Stimulated activated CD4-positive, alpha-beta T cell treated with anti-CD3 and anti-CD28 coated beads, Interleukin-12 subunit alpha, Interleukin-12 subunit beta, amount 100 ng/mL, for 48 hours (primary cell): Measurements from ENCODE around the gene CLEC16A.

ENCODE experiments used
- DNase-seq, 3 donors: peaks; one replicate each; pipeline ENCODE4 v3.0.0-alpha.2; 2020; ENCODE audit warnings: low read depth in 2 of 3, low spot score in 1 of 3

Gene CLEC16A

DNA sequence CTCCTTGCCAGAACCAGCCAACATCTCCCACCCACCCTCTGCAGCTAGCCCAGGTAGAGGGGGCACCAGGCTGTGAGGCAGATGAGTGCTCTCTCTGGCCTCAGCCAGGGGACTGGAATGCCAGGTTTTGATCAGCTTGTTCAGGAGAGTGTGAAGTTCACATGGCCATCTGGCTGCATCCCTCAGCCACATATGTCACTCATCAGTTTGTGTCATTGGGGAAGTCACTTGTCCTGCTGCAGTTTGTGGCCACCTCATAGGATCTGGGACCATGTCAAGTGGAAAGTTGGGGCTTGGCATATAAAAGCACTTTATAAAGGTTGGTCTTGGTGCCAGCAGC, 164.1 kb downstream of the CLEC16A start:
- DNase-seq = no peak

GRCh38 chr16:11109566-11109965, 165.2 kb downstream of the CLEC16A start:
- DNase-seq = no peak

GRCh38 chr16:11111150-11111549, 166.8 kb downstream of the CLEC16A start:
- no peak for DNase-seq

DNA sequence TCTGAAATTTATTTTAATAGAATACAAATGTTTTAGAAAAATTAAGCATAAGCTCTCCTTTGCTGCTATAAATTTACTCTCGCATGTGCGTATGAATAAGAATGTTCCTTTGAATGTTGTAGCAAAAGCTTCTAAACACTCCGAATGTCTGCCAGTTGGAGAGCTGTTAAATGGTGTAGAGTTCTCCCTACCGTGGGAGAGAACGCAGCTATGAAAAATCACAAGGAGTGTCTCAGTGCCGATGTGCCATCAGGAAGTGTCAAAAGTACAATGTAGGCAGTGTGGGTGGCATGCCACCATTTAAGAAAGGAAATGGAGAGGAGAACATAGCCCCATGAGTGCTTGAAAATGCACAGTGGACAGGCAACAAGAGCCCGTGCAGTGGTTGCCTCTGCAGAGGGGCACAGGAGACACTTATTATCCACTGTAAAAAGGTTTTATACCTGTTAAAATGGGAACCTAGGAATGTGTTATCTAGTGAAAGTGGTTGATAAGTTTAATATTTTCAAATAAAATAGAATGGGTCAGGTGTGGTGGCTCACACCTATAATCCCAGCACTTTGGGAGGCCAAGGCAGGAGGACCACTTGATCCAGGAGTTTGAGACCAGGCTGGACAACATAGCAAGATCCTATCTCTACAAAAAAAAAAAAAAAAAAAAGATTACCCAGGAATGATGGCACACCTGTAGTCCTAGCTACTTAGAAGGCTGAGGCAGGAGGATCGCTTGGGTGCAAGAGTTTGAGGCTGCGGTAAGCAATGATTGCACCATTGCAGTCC, 167.7 kb downstream of the CLEC16A start:
- no peak for DNase-seq

DNA sequence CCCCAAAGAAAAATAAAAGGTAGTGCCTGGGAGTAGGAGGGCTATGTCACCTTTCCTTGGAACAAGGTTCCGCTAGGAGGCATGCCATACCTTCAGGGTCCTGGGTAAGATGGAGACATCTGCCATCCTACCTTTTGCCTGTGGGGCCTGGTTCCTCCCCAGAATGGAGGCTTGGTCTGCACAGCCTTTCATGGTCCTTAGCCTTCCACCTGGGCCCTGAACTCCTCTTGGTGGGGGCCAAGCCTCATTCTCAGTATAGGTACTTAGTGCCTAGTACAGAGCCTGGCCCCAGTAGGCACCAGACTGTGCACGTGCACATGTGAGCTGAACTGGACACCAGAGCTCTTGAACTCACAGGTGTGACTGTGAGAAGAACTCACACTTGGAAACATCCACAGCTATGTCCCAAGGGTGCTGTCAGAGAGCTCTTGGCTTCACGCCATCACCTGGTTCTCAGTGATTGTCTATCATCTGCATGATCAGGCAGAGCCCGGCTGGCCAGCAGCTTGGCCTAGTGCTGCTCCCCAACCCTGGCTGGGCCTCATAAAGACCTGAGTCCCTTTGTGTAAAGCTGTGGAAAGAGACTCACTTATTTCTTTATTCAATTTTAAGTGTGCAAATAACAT, 168.5 kb downstream of the CLEC16A start:
- DNase-seq = no peak

- peak in 1 of 3 donors; percentile 28 for DNase-seq
Observed at GRCh38 chr16:11114366-11115164, 170.2 kb downstream of the CLEC16A start.

DNA sequence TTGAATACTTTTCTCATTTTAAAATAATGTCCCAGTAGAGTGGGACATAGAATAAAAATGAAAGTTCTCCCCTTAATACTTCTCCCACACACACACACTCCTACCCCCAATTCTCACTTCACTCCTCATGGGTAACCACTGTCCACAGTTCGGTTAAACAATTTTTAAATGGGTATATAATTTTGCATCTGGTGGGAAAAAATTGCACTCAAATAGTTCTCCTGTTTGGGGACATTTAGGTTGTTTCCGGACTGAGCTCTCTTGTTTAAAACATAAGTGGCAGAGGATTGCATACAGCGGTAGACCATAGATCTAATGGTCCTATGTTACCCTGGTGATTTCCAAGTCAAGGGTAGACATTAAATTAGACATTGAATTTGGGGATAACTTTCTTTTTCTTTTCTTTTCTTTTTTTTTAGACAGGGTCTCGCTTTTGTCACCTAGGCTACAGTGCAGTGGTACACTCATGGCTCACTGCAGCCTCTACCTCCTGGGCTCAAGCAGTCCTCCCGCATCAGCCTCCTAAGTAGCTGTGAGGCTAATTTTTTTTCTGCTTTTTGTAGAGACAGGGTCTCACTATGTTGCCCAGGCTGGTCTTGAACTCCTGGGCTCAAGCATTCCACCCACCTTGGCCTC, 173.3 kb downstream of the CLEC16A start:
- no peak for DNase-seq

- DNase-seq = no peak
Observed at GRCh38 chr16:11118479-11118878, 174.1 kb downstream of the CLEC16A start.

DNA sequence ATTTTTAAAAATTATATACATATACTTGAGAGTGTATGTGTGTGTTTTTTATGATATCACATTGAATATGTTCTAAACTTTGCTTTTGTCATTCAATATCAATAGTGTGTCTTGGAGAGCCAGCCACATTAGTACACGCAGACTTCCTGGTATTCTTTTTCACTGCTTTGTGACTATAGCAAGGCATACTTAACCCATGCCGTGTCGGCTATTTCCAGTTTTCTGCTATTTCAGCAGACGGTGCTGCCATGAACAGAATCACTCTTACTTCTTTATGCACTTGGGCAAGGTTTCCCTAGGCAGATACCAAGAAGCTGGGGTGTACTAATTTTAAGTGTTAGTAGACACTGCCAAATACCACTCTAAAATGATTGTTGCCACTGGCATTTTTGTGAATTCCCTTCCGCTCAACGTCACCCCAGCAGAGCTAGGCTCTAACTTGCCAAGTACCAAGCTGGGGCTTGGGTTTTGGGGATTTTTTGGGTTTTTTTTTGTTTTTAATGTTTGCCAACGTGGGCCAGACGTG, 176.8 kb downstream of the CLEC16A start:
- DNase-seq = no peak

DNA sequence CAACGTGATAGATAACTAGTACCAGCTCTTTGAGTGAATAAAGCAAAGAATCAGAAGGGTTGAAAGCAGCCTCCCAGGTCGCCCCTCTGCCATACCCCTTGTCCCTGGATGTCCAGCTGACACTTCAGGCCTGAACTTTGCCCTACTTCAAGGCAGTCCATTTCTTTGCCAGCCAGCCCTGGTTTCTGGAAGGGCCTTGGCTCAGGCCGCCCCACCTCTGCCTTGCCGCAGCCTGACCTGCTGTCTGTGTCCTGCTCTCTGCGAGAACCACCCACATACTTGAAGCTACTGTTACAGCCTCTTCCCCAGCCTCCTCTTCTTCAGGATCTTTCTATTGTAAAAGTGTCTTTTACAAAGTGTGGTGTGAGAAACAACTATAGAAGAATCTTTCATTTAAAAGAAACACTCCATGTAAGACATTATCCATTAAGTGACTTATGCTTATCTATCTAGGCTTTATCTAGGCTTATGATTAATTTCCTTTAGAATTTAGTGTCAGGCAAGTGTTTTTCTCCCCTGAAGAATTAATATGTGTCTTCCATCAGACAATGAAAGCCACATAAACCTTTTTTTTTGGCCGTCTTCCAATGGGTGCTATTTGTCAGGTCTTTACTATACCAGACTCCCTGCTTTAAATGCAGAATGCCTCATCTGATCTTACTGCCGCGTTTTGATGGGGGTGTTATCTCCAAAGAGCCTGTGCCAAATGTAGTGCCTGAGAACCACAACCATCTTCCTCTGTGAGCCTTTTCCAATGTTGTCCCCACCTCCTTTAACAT, 177.7 kb downstream of the CLEC16A start:
- no peak for DNase-seq

DNA sequence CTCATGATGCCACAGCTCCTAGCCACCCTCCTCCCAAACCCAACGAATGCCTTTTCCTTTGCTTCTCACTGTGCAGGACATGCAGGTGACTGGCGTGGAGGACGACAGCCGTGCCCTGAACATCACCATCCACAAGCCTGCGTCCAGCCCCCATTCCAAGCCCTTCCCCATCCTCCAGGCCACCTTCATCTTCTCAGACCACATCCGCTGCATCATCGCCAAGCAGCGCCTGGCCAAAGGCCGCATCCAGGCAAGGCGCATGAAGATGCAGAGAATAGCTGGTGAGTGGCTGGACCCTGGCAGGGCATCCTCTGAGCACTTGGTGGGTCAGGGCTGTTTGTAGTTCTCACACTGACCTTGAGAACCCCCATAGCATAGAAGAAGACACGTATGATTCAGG, 179.3 kb downstream of the CLEC16A start:
- DNase-seq = no peak

GRCh38 chr16:11125936-11126335, 181.6 kb downstream of the CLEC16A start:
- no peak for DNase-seq

- no peak for DNase-seq
Observed at GRCh38 chr16:11126399-11127054, 182.2 kb downstream of the CLEC16A start.

GRCh38 chr16:11127610-11128195, 183.3 kb downstream of the CLEC16A start:
- no peak for DNase-seq

DNA sequence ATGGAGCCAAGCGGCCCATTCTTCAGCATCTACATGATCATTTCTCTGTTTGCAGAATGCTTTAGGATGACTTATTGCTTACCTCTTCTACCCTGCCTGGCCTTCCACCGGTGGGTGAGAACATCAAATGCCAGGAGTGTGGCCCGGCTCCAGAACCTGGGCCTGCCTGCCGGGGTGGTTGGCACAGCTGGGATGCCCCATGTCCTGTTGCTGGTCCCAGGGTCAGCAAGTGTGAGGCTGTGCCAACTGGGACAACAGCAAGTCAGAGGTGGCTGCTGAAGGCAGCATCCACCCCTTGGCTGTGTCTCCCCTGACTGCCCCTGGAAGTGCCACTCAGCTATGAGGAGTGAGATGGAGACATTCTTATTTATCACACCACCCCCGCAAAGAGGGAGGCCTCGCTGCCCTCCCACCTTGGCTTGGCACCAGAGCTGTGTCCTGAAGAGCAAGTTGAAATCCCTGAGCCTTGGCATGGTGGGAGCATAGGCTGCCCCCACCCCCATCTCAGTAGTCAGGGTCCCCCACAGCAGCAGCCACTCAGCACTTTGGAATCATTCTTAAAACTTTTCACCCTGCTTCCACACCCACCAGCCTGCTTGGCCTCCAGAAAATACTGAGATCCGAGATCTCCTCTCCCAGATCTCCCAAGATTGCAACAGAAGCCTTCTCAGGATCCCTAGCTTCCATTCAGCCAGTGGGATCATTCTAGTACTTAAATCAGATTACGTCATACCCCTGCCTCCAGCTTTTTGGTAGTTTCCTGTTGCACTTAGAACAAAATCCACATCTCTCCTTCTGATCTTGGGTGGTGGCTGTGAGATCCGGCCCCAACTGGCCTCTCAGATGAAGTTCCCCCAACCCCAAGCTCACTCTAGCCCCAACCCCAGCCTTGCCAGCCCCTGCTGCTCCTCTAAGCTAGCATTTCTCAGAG, 184.1 kb downstream of the CLEC16A start:
- DNase-seq = no peak

GRCh38 chr16:11129378-11129781, 185.0 kb downstream of the CLEC16A start:
- no peak for DNase-seq

- DNase-seq = no peak
Observed at GRCh38 chr16:11130978-11131665, 186.8 kb downstream of the CLEC16A start.

- DNase-seq = no peak
Observed at GRCh38 chr16:11131706-11132105, 187.3 kb downstream of the CLEC16A start.
